Naive B cell (primary cell): ENCODE results near the gene BCAP31. TPM values are rescaled to one million over a fixed set of nuclear protein-coding genes. Genes with fewer than 3 reads are reported as not detected.

Experiments
- ATAC-seq, 2 donors: fragments of 150-1000 bp; cut with Tn5 transposase; 2 replicates each; pipeline ENCODE4 v1.10.0; 2021; ENCODE audit warnings: low read depth in 2 of 2, mild to moderate bottlenecking in 2 of 2, moderate library complexity in 2 of 2
- DNase-seq: peaks from one replicate; pipeline ENCODE4 v3.0.0; 2022
- H3K27ac Mint-ChIP-seq, 6 donors: one replicate each; pipeline ENCODE4 v1.8.0; 2020 to 2022; ENCODE audit warnings: mild to moderate bottlenecking in 6 of 6, mixed read lengths in 6 of 6, moderate library complexity in 5 of 6, inconsistent platforms in 2 of 6
- H3K27me3 Mint-ChIP-seq, 3 donors: one replicate each; pipeline ENCODE4 v1.8.0; 2021 to 2022; ENCODE audit warnings: mixed read lengths in 3 of 3, mild to moderate bottlenecking in 1 of 3
- H3K36me3 Mint-ChIP-seq, 2 donors: one replicate each; pipeline ENCODE4 v1.8.0; 2020 to 2022; ENCODE audit warnings: mixed read lengths in 2 of 2, inconsistent platforms in 1 of 2, mild to moderate bottlenecking in 1 of 2
- H3K4me1 Mint-ChIP-seq, 3 donors: one replicate each; pipeline ENCODE4 v1.8.0; 2020 to 2022; ENCODE audit warnings: mixed read lengths in 3 of 3, inconsistent platforms in 1 of 3, mild to moderate bottlenecking in 1 of 3, moderate library complexity in 1 of 3
- H3K4me3 Mint-ChIP-seq, 8 donors: one replicate each; pipeline ENCODE4 v1.8.0; 2020 to 2022; ENCODE audit warnings: mild to moderate bottlenecking in 8 of 8, mixed read lengths in 8 of 8, moderate library complexity in 8 of 8, inconsistent platforms in 2 of 8
- H3K9me3 Mint-ChIP-seq, 7 donors: one replicate each; pipeline ENCODE4 v1.8.0; 2020 to 2022; ENCODE audit warnings: mixed read lengths in 7 of 7, mild to moderate bottlenecking in 5 of 7, inconsistent platforms in 2 of 7, moderate library complexity in 1 of 7
- polyA plus RNA-seq, 6 donors: library from polyadenylated mRNA; unstranded; fragments of 300-500 nt; fragmentation: Illumina TruSeq; gene quantifications; one replicate each; pipeline ENCODE4 v1.2.3, GENCODE V29; 2021; ENCODE audit warnings: low read depth in 6 of 6

The BCAP31 gene
- polyA plus RNA-seq, 6 donors from 2014 or later, result 228 to 369 (median 252) TPM

DNA sequence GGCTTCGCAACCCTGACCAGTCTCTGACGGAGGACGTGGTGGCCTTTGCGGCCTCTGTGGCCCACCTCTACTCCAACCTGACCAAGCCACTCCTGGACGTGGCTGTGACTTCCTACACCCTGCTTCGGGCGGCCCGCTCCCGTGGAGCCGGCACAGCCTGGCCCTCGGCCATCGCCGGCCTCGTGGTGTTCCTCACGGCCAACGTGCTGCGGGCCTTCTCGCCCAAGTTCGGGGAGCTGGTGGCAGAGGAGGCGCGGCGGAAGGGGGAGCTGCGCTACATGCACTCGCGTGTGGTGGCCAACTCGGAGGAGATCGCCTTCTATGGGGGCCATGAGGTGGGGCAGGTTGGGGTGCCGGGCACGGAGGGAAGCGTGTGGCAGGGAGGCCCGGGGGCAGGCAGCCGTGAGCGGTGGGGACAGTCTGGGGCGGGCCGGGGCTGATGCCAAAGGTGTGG, 1.7 kb upstream of the BCAP31 start:
- H3K9me3 Mint-ChIP-seq, result peaks cover 0 to 3% (median 0%) of the 10 kb centered on the region in 7 donors
- H3K27me3 Mint-ChIP-seq, result no peaks in the 10 kb centered on the region
- ATAC-seq (no peak), DNase-seq (no peak)
- peak overlapping the region in 4 of 6 donors; percentile 32 to 94 (median 66) for H3K27ac Mint-ChIP-seq
- peaks cover 17 to 27% (median 19%) of the 10 kb centered on the region in 3 donors for H3K4me1 Mint-ChIP-seq
- peaks cover 0 to 5% of the 10 kb centered on the region in 2 donors for H3K36me3 Mint-ChIP-seq
- peak overlapping the region; percentile 62 to 89 (median 78) for H3K4me3 Mint-ChIP-seq

DNA sequence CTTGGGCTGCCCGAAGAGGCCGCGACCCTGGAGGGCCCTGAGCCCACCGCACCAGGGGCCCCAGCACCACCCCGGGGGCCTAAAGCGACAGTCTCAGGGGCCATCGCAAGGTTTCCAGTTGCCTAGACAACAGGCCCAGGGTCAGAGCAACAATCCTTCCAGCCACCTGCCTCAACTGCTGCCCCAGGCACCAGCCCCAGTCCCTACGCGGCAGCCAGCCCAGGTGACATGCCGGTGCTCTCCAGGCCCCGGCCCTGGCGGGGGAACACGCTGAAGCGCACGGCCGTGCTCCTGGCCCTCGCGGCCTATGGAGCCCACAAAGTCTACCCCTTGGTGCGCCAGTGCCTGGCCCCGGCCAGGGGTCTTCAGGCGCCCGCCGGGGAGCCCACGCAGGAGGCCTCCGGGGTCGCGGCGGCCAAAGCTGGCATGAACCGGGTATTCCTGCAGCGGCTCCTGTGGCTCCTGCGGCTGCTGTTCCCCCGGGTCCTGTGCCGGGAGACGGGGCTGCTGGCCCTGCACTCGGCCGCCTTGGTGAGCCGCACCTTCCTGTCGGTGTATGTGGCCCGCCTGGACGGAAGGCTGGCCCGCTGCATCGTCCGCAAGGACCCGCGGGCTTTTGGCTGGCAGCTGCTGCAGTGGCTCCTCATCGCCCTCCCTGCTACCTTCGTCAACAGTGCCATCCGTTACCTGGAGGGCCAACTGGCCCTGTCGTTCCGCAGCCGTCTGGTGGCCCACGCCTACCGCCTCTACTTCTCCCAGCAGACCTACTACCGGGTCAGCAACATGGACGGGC, 1.0 kb upstream of the BCAP31 start:
- DNase-seq, result no peak
- peak in 1 of 2 donors; percentile 2 for ATAC-seq
- no peaks in the 10 kb centered on the region for H3K27me3 Mint-ChIP-seq
- H3K4me1 Mint-ChIP-seq, result peaks cover 13 to 25% (median 19%) of the 10 kb centered on the region in 3 donors
- H3K4me3 Mint-ChIP-seq, result peak overlapping the region; percentile 67 to 89 (median 81)
- H3K27ac Mint-ChIP-seq, result peak overlapping the region in 4 of 6 donors; percentile 18 to 94 (median 68)
- peaks cover 0 to 2% (median 0%) of the 10 kb centered on the region in 7 donors for H3K9me3 Mint-ChIP-seq
- H3K36me3 Mint-ChIP-seq, result no peaks in the 10 kb centered on the region

DNA sequence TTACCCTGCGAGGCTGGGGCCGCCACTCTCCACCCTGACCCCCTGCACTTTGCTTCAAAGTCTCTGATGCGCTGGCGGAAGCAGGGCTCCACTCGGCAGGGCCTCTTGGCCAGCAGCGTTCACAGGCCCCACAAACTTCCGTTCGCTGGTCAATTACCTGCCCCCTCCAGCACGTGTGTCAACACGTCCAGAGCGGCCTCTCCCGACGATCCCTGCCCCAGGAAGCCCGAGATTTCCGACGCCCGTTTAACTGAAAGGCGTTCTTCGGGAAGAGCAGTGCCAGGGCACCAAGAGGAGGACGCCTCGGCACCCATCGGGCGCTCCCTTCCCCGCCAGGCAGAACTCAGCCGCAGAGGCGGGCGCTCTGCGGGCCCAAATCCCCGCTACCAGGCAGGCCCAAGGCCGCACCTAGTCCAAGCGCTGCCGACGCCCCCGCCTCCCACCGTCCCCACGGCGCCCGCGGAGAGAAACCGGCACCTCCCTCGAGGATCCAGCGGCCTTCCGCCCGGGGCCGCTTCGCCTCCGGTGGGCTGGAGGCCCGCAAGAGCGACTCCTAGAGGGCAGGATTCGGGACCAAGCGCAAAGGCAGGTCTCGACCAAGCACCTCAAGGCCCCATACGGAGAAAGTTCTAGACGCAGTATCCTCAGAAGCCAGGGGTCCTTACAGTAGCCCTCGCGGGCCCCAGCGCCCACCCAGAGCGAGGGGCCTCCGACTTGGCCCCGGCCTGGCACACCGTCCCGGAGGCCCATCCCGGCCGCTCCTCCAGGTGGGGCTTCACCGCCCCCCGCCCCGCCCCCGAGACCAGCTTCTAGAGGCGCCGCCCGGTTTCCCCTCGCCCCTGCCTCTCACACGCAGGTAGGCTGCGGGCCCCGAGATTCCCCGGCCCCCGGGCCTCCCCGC, 586 bp downstream of the BCAP31 start:
- Mint-ChIP-seq H3K4me1 (peaks cover 16 to 29% (median 19%) of the 10 kb centered on the region in 3 donors), H3K27ac (peak overlapping the region; percentile 12 to 91 (median 84)), H3K27me3 (no peaks in the 10 kb centered on the region), H3K9me3 (peaks cover 0 to 2% (median 0%) of the 10 kb centered on the region in 7 donors), H3K36me3 (peaks cover 0 to 5% of the 10 kb centered on the region in 2 donors), H3K4me3 (peak overlapping the region; percentile 79 to 93 (median 88))
- ATAC-seq (peak; percentile 20 to 21), DNase-seq (no peak)

DNA sequence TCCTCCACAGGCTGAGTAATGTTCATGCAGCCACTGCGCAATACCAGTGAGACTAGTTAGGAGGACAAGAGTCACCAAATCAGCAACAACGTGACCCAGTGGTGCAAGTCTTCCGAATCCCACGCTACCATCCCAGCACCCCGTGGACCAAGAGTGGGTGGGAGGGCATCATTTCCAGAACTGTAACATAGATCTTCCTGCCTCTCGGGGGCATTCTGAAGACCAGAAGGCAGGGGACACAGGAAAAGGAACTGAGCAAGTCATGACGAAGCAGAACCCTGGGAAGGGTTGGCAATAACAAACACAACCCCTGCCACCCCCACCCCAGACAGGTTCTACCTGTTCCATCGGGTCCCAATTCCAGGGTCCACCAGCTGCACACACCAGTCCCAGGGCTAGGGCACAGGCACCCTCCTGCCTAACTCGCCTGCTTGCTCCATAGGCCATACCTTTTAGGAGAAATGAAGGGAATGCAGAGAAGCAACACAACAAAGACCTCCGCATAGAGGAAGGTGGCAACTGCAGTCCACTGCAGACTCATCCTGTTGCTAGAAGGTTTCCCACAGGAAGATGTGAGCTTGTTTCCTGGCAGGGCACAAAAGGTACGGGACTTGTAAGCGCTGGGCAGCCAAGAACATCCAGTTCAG, 1.4 kb downstream of the BCAP31 start:
- peaks cover 0 to 2% (median 0%) of the 10 kb centered on the region in 7 donors for H3K9me3 Mint-ChIP-seq
- peaks cover 0 to 6% of the 10 kb centered on the region in 2 donors for H3K36me3 Mint-ChIP-seq
- H3K27ac Mint-ChIP-seq, result peak overlapping the region in 5 of 6 donors; percentile 61 to 91 (median 83)
- ATAC-seq, result no peak
- DNase-seq, result no peak
- peak overlapping the region; percentile 79 to 93 (median 88) for H3K4me3 Mint-ChIP-seq
- H3K4me1 Mint-ChIP-seq, result peaks cover 15 to 28% (median 19%) of the 10 kb centered on the region in 3 donors
- no peaks in the 10 kb centered on the region for H3K27me3 Mint-ChIP-seq

DNA sequence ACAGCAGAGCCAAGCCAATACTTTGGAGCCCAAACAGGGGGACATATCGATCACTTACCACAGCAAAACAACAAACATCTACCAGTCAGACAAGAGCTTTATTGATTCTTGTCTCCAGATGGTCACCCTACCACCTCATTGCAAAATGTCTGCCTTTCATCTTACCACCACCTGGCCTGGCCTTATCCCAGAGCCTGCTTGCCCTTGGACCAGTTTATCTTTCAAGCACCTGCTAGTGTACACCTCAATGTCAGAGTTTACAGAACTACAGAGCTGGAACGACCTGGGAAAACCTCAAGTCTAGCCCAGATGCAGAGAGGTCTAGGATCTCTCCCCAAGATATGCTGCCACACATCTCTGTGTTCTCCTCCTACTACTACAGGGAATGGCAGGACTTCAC, 4.5 kb downstream of the BCAP31 start:
- ATAC-seq, result no peak
- Mint-ChIP-seq H3K4me3 (no peak overlapping the region), H3K4me1 (peaks cover 3 to 16% (median 10%) of the 10 kb centered on the region in 3 donors), H3K36me3 (peaks cover 0 to 6% of the 10 kb centered on the region in 2 donors), H3K9me3 (peaks cover 0 to 2% (median 0%) of the 10 kb centered on the region in 7 donors), H3K27ac (no peak overlapping the region), H3K27me3 (no peaks in the 10 kb centered on the region)
- DNase-seq, result no peak

DNA sequence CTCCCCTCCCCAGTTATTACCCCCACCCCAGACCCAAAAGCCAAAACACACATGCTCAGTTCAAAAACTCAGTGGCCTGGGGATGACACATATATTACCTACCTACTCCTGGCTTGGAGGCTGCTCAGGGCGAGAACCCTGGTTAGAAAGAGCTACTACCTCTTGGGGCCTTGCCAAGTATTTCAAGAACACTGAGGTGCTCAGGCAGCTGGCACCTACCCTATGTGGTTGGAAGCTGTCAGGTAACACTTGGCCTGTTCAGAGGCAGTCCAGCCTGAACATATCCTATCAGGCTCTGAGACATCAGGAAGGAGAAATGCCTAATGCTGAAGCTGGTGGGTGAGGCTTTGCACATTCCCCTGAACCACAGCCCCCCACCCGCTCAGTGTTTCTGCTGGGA, 4.9 kb downstream of the BCAP31 start:
- Mint-ChIP-seq H3K36me3 (peaks cover 3 to 6% of the 10 kb centered on the region in 2 donors), H3K27ac (no peak overlapping the region), H3K27me3 (no peaks in the 10 kb centered on the region), H3K9me3 (peaks cover 0 to 2% (median 0%) of the 10 kb centered on the region in 7 donors), H3K4me1 (peaks cover 3 to 16% (median 10%) of the 10 kb centered on the region in 3 donors), H3K4me3 (no peak overlapping the region)
- ATAC-seq, result no peak
- no peak for DNase-seq

DNA sequence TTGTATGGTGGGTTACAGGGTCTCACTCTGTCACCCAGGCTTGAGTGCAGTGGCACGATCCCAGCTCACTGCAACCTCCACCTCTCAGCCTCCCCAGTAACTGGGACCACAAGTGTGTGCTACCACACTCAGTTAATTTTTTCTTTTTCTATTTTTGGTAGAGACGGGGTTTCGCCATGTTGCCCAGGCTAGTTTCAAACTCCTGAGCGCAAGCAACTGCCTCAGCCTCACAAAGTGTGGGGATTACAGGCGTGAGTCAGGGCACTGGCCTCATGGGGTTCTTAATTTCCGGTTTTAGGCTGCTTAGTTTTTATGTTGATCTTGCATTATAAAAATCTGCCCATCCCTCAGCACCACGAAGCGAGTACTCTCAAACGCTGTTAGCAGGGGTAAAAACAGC, 6.7 kb downstream of the BCAP31 start:
- H3K4me1 Mint-ChIP-seq, result peaks cover 3 to 7% (median 6%) of the 10 kb centered on the region in 3 donors
- ATAC-seq (no peak), DNase-seq (no peak)
- H3K27ac Mint-ChIP-seq, result peak overlapping the region in 1 of 6 donors; percentile 47
- H3K27me3 Mint-ChIP-seq, result no peaks in the 10 kb centered on the region
- peaks cover 4 to 12% of the 10 kb centered on the region in 2 donors for H3K36me3 Mint-ChIP-seq
- peaks cover 0 to 2% (median 0%) of the 10 kb centered on the region in 7 donors for H3K9me3 Mint-ChIP-seq
- H3K4me3 Mint-ChIP-seq, result no peak overlapping the region

DNA sequence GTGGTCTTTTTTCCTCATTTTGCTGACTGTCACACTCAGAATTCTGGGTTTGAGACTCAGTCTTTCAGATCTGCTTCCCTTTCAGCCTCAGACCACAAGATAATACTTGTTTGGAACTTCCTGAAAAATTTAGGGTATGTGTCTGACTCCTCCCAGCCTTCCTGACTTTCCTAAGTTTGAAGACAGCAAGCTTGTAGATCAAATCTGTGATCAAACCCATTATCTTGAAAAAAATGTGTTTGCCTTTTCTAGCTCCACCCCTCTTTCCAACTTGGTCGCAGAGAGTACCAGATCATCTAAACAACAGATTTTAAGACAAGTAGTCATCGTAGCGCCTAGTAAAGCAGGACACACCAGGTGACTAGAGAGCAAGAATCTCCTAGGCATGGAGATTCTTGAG, 9.9 kb downstream of the BCAP31 start:
- ATAC-seq (no peak), DNase-seq (no peak)
- Mint-ChIP-seq H3K4me1 (peaks cover 3 to 8% (median 8%) of the 10 kb centered on the region in 3 donors), H3K36me3 (peaks cover 4 to 12% of the 10 kb centered on the region in 2 donors), H3K4me3 (no peak overlapping the region), H3K9me3 (peaks cover 0 to 2% (median 0%) of the 10 kb centered on the region in 7 donors), H3K27me3 (no peaks in the 10 kb centered on the region), H3K27ac (no peak overlapping the region)

DNA sequence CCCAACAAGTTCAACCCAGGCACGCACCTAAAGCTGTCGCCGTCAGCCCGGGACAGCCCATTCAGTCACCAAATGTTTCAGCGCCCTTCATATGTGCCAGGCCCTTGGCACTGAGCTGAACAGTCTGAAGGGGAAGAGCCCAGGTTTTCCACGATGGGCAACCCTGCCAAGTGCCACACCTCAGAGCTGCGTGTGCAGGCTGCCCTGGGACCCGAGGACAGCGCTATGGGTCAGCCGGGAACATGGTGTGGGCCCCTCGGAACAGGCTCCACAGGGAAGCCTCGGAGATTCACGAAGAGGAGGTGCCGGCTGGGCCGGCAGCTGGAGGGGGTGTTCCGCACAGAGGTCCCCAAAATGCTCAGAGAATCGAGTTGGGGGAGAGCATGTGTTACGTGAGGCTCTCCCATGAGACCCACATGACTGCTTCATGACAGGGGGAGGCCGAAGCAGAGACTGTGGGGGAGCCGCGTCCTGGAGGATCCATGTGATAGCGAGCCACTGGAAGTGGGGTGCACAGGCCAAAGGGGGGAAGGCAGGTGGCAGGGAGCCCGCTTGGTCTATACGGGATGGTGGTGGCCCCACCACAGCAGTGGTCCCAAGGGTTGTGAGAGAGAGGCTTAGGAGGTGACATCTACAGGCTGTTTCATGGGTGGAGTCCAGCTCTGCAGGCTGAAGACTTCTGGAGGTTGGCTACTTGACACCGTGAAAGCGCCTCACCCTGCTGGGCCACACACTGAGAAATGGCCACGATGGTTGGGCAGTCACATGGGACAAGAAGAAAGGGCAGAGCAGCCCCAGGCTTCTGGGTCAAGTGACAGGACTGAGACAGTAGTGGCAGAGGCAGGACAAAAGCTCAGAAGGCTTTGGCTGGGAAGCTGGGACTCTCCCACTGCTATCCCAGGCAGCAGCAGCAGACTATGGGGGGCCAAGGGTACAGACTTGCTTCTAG, 14.2 kb downstream of the BCAP31 start:
- DNase-seq (no peak), ATAC-seq (no peak)
- Mint-ChIP-seq H3K4me3 (no peak overlapping the region), H3K36me3 (peaks cover 4 to 6% of the 10 kb centered on the region in 2 donors), H3K9me3 (peaks cover 0 to 2% (median 0%) of the 10 kb centered on the region in 7 donors), H3K27me3 (peaks cover 0 to 9% (median 0%) of the 10 kb centered on the region in 3 donors), H3K4me1 (peaks cover 10 to 15% (median 11%) of the 10 kb centered on the region in 3 donors), H3K27ac (no peak overlapping the region)

DNA sequence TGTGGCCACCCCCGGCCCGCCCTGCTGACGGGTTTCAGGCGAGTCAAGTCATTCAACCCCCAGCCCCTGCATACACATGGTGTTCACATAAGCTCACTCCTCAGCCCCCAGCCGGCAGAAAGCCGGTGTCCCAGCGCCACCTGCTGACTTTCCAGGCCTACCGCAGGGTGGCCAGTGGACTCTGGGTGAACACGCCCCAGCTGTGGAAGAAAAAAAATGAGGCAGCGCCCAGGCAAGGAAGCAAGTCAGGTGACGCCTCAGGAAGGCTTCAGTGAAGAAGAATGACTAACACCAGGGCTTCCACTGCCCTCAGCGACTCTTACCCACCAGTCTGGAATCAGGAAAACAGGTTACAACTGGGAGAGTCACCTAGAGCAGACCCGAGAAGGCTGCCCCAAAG, 15.8 kb downstream of the BCAP31 start:
- peaks cover 10 to 15% (median 11%) of the 10 kb centered on the region in 3 donors for H3K4me1 Mint-ChIP-seq
- H3K4me3 Mint-ChIP-seq, result no peak overlapping the region
- H3K27me3 Mint-ChIP-seq, result peaks cover 0 to 9% (median 0%) of the 10 kb centered on the region in 3 donors
- ATAC-seq (peak; percentile 43 to 52), DNase-seq (no peak)
- peaks cover 0 to 2% (median 0%) of the 10 kb centered on the region in 7 donors for H3K9me3 Mint-ChIP-seq
- peak overlapping the region in 1 of 6 donors; percentile 80 for H3K27ac Mint-ChIP-seq
- H3K36me3 Mint-ChIP-seq, result peaks cover 0 to 2% of the 10 kb centered on the region in 2 donors

DNA sequence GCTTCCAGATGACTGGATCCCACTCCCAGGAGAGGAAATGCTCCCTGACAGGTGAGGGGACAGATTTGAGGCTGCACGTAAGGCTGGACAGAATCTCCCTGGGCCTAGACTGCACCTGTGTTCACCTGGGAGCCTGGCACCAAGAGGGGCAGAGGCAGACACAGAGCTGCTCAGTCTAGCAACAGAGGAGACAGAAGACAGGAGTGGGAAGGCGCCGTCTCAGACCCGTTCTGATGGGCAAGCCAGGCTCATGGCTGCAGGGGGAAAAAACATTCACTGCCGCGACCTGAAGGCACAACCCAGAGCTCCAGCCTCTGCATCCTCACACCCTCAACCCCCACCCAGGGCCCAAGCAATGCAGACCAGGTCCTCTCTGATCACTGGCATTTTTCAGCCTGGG, 16.8 kb downstream of the BCAP31 start:
- H3K27ac Mint-ChIP-seq, result no peak overlapping the region
- H3K9me3 Mint-ChIP-seq, result no peaks in the 10 kb centered on the region
- no peaks in the 10 kb centered on the region for H3K36me3 Mint-ChIP-seq
- no peak overlapping the region for H3K4me3 Mint-ChIP-seq
- H3K27me3 Mint-ChIP-seq, result peaks cover 0 to 9% (median 0%) of the 10 kb centered on the region in 3 donors
- H3K4me1 Mint-ChIP-seq, result peaks cover 10 to 15% (median 11%) of the 10 kb centered on the region in 3 donors
- no peak for ATAC-seq
- DNase-seq, result no peak

DNA sequence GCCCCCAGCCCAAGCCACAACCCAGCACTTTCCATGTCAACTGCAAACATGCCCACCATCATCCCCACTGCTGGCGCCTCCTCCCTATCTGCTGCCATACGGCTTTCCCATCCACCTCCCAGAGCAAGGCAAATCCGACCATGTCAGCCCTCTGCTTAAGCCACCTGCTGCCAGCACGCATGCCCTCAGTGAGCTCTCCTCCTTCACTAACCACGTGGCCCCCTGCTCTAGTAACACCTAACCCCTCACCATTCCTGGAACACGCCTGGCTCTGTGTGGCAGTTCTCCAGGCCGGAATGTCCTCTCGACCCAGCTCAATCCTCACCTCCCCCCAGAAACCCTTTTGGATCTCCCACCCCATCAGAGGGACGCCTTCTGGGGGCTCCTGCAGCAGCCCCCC, 17.4 kb downstream of the BCAP31 start:
- Mint-ChIP-seq H3K9me3 (no peaks in the 10 kb centered on the region), H3K36me3 (no peaks in the 10 kb centered on the region), H3K27me3 (peaks cover 0 to 9% (median 0%) of the 10 kb centered on the region in 3 donors), H3K4me3 (no peak overlapping the region), H3K4me1 (peaks cover 10 to 15% (median 11%) of the 10 kb centered on the region in 3 donors), H3K27ac (peak overlapping the region in 1 of 6 donors; percentile 58)
- no peak for ATAC-seq
- DNase-seq, result no peak
